HCT116 (cell line): ENCODE results near the gene SLC2A9. TPM values are rescaled to one million over a fixed set of nuclear protein-coding genes. Genes with fewer than 3 reads are reported as not detected.
"Not testable (repeated sequence)": the region's sequence is repeated elsewhere in the genome, so short reads cannot be mapped to it uniquely, and the experiment has no call there.

Source experiments
- ATAC-seq: fragments of 200-7000 bp; cut with Tn5 transposase; 2 replicates; pipeline ENCODE4 v1.9.1; 2020; ENCODE audit warnings: mild to moderate bottlenecking, moderate library complexity
- BruUV-seq: library from RNA; stranded (reverse); fragments of 400-500 nt; replicated peaks from 2 replicates; lab custom pipeline; 2021; lab: Mats Ljungman, UMichigan
- CTCF ChIA-PET: fragments of 300-600 bp; sonication (Branson Sonifier 250); formaldehyde crosslinking; loops from one replicate; lab custom pipeline; 2021; ENCODE audit warnings: antibody characterized with exemption; lab: Charles Lee
- POLR2A ChIA-PET: fragments of 300-600, 350-600 bp; sonication (Branson Sonifier 250); formaldehyde crosslinking; loops from one replicate; lab custom pipeline; 2021; ENCODE audit warnings: antibody characterized with exemption; lab: Charles Lee
- RAD21 ChIA-PET, 2 experiments: fragments of 300-600 bp; sonication (Branson Sonifier 250); formaldehyde crosslinking; loops; one replicate each; lab custom pipeline; 2023; ENCODE audit warnings: low total read pairs in 2 of 2; ENCODE audit not compliant: uncharacterized antibody in 2 of 2, unreplicated experiment in 2 of 2, low non-redundant PET in 1 of 2; lab: Charles Lee
- DNase-seq: peaks from one replicate; pipeline ENCODE4 v3.0.0-alpha.2; 2010; ENCODE audit warnings: low read depth, low spot score
- H2AFZ ChIP-seq: fragments of 200-600 bp; shearing (Covaris generic), sonication (generic); 2 replicates; pipeline ENCODE4 v1.6.1; 2017; ENCODE audit warnings: low read depth, mixed run types, mixed read lengths, antibody characterized with exemption, low read length; ENCODE audit not compliant: poor library complexity, severe bottlenecking
- H3K27ac ChIP-seq: 2 replicates; pipeline ENCODE4 v1.5.1; 2012; ENCODE audit warnings: low read depth, low read length
- H3K27me3 ChIP-seq: fragments of 200-600 bp; sonication (generic); 2 replicates; pipeline ENCODE4 v1.6.1; 2016; ENCODE audit warnings: mixed run types, low read length, mixed read lengths; ENCODE audit not compliant: insufficient read depth
- H3K36me3 ChIP-seq, 2 experiments: fragments of 200-500 bp in 1 of 2; fragments of 200-600 bp in 1 of 2; sonication (Bioruptor generic) in 1 of 2; sonication (generic) in 1 of 2; 2 replicates each; pipeline versions ENCODE4 v1.5.1 to v1.6.1; 2014 to 2016; ENCODE audit warnings: low read length in 2 of 2, inconsistent platforms in 1 of 2, mixed read lengths in 1 of 2, mixed run types in 1 of 2; ENCODE audit not compliant: insufficient read depth in 2 of 2, control insufficient read depth in 1 of 2
- H3K4me1 ChIP-seq, 2 experiments: fragments of 200-600 bp in 1 of 2; sonication (generic) in 1 of 2; 2 replicates each; pipeline versions ENCODE4 v1.5.1 to v1.6.1; 2012 to 2017; ENCODE audit warnings: low read length in 2 of 2, inconsistent platforms in 1 of 2, mild to moderate bottlenecking in 1 of 2, mixed read lengths in 1 of 2, mixed run types in 1 of 2, moderate library complexity in 1 of 2; ENCODE audit not compliant: insufficient read depth in 2 of 2, control insufficient read depth in 1 of 2
- H3K4me2 ChIP-seq: fragments of 200-600 bp; sonication (generic); 2 replicates; pipeline ENCODE4 v1.6.1; 2017; ENCODE audit warnings: mixed run types, low read length, mixed read lengths
- H3K4me3 ChIP-seq, 2 experiments: fragments of 200-600 bp in 1 of 2; sonication (generic) in 1 of 2; replicated peaks in 1 of 2; 2 replicates each; pipeline ENCODE4 v1.5.1; 2011 to 2016; ENCODE audit warnings: low read length in 2 of 2, control low read depth in 1 of 2, low read depth in 1 of 2, mild to moderate bottlenecking in 1 of 2, mixed read lengths in 1 of 2, mixed run types in 1 of 2
- H3K79me2 ChIP-seq: fragments of 200-600 bp; sonication (generic); 2 replicates; pipeline ENCODE4 v1.6.1; 2017; ENCODE audit warnings: mild to moderate bottlenecking, mixed run types, low read length, moderate library complexity, mixed read lengths; ENCODE audit not compliant: insufficient read depth
- H3K9ac ChIP-seq: fragments of 200-600 bp; sonication (generic); 2 replicates; pipeline ENCODE4 v1.6.1; 2016; ENCODE audit warnings: low read length, mixed read lengths
- H3K9me2 ChIP-seq: fragments of 200-600 bp; sonication (generic), shearing (Covaris generic); 2 replicates; pipeline ENCODE4 v1.6.1; 2017; ENCODE audit warnings: mixed run types, mild to moderate bottlenecking, moderate library complexity; ENCODE audit not compliant: insufficient read depth
- H3K9me3 ChIP-seq, 2 experiments: fragments of 200-500 bp in 1 of 2; fragments of 200-600 bp in 1 of 2; sonication (Bioruptor generic) in 1 of 2; sonication (generic) in 1 of 2; 2 replicates each; pipeline ENCODE4 v1.6.1; 2014 to 2017; ENCODE audit warnings: low read length in 2 of 2, mixed read lengths in 2 of 2, inconsistent platforms in 1 of 2, low read depth in 1 of 2, mild to moderate bottlenecking in 1 of 2, mixed run types in 1 of 2, moderate library complexity in 1 of 2; ENCODE audit not compliant: control insufficient read depth in 1 of 2, insufficient read depth in 1 of 2
- H4K20me1 ChIP-seq: fragments of 200-600 bp; sonication (generic), shearing (Covaris generic); 2 replicates; pipeline ENCODE4 v1.6.1; 2017; ENCODE audit warnings: mixed run types, mild to moderate bottlenecking, moderate library complexity; ENCODE audit not compliant: insufficient read depth
- CEBPB ChIP-seq: IDR thresholded peaks from 2 replicates; pipeline ENCODE4 v1.6.1; 2012; ENCODE audit warnings: low read depth
- EGR1 ChIP-seq: IDR thresholded peaks from 2 replicates; pipeline ENCODE4 v1.6.1; 2012; ENCODE audit warnings: low read depth
- EZH2 ChIP-seq: fragments of 200-600 bp; sonication (generic); IDR thresholded peaks from 2 replicates; pipeline ENCODE4 v1.6.1; 2017; ENCODE audit warnings: antibody characterized with exemption, mixed run types
- FOSL1 ChIP-seq: IDR thresholded peaks from 2 replicates; pipeline ENCODE4 v1.6.1; 2012; ENCODE audit warnings: low read depth
- POLR2A ChIP-seq: IDR thresholded peaks from 2 replicates; pipeline ENCODE4 v1.7.0; 2011; ENCODE audit warnings: borderline replicate concordance; ENCODE audit not compliant: insufficient read depth, insufficient read length; ENCODE audit errors: extremely low read depth
- POLR2AphosphoS5 ChIP-seq: IDR thresholded peaks from 2 replicates; pipeline ENCODE4 v1.6.1; 2011; ENCODE audit warnings: mild to moderate bottlenecking, low read depth, low read length, moderate library complexity
- YY1 ChIP-seq: IDR thresholded peaks from 2 replicates; pipeline ENCODE4 v1.6.1; 2011; ENCODE audit warnings: low read length, low read depth, moderate library complexity, mild to moderate bottlenecking; ENCODE audit not compliant: insufficient replicate concordance; ENCODE audit errors: extremely low read depth
- ZFX ChIP-seq: fragments of 450-650 bp; IDR thresholded peaks from 2 replicates; pipeline ENCODE4 v1.6.1; 2017
- intact Hi-C: fragments of 100-400 bp; cut with micrococcal nuclease; formaldehyde crosslinking; loops from 2 replicates; pipeline ENCODE4 v1.10.0; 2022
- total RNA-seq: library from RNA; stranded (reverse); gene quantifications from one replicate; pipeline ENCODE4 v1.2.1, GENCODE V29; 2021; ENCODE audit not compliant: unreplicated experiment
- TF ChIP-seq, protein P1 (sequence below): IDR thresholded peaks from 2 replicates; pipeline ENCODE4 v1.6.1; 2012
- TF ChIP-seq, protein P2 (sequence below): IDR thresholded peaks from 2 replicates; pipeline ENCODE4 v1.6.1; 2012

SLC2A9 gene
- total RNA-seq, 1 experiment from 2014 or later: 2.2 TPM

DNA sequence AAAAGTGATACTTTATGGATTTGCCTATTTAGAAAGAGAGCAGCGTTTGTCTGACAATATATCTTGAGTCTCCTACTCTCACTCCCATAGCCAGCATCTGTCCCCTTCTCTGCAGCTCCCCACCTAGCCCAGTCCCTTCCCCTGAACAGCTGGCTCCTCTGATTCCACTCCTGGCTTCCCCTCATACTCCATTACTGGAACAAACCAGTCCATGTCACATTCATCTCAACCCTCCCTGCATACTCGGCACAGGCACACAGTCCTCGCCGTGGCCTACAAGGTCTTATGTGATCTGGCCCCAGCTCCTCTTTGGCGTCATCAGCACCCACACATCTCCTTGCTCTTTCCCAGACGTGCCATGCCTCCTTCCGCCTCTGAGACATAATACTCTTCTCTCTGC is 36.7 kb downstream of the SLC2A9 start:
- POLR2A ChIA-PET: no interaction called here
- no peaks in the 10 kb centered on the region for H4K20me1 ChIP-seq
- H3K9ac ChIP-seq: no peak overlapping the region
- no peak for TF ChIP-seq CEBPB
- H3K4me3 ChIP-seq: no peak overlapping the region
- intact Hi-C loops: no loop called here
- BruUV-seq: no TSS peak
- H3K9me2 ChIP-seq: no peaks in the 10 kb centered on the region
- CTCF ChIA-PET: no interaction called here
- no peak overlapping the region for H3K4me2 ChIP-seq
- RAD21 ChIA-PET: no interaction called here
- H3K4me1 ChIP-seq: no peaks in the 10 kb centered on the region
- no peaks in the 10 kb centered on the region for H3K9me3 ChIP-seq
- no peak overlapping the region for H2AFZ ChIP-seq
- DNase-seq (no peak), ATAC-seq (no peak)
- H3K27me3 ChIP-seq: no peaks in the 10 kb centered on the region
- no peak overlapping the region for H3K27ac ChIP-seq
- no peaks in the 10 kb centered on the region for H3K79me2 ChIP-seq
- no peaks in the 10 kb centered on the region for H3K36me3 ChIP-seq

DNA sequence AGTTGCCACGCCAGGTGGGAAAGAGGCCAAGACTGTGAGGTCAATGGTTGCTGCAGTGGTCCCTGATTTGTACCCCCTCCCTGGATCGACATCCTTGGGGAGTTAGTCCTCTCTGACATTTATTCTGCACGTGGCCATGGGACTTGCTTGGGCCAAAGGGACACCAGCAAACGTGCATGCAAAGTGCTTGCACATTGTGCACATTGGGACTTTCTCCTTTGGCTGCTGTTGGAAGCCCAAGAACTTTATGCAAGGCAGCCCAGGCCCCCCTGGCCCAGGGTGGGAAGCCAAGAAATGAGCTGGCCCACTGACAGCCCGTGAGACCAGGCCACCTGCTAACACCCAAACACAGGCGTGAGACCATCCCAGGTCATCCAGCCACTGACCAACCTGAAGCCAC is 38.1 kb downstream of the SLC2A9 start:
- Histone ChIP-seq H3K36me3 (no peaks in the 10 kb centered on the region), H3K4me1 (no peaks in the 10 kb centered on the region), H4K20me1 (no peaks in the 10 kb centered on the region), H3K4me3 (no peak overlapping the region), H3K9me2 (no peaks in the 10 kb centered on the region), H3K9ac (no peak overlapping the region), H3K79me2 (no peaks in the 10 kb centered on the region), H3K9me3 (no peaks in the 10 kb centered on the region), H3K27me3 (no peaks in the 10 kb centered on the region), H3K27ac (no peak overlapping the region), H2AFZ (no peak overlapping the region), H3K4me2 (no peak overlapping the region)
- ATAC-seq: no peak
- intact Hi-C loops: no loop called here
- ChIA-PET CTCF (no interaction called here), RAD21 (no interaction called here), POLR2A (no interaction called here)
- no peak for DNase-seq
- no TSS peak for BruUV-seq
- TF ChIP-seq EGR1: no peak
- no peak for TF ChIP-seq POLR2A
- no peak for TF ChIP-seq EZH2
- no peak for TF ChIP-seq ZFX
- TF ChIP-seq, protein P1, sequence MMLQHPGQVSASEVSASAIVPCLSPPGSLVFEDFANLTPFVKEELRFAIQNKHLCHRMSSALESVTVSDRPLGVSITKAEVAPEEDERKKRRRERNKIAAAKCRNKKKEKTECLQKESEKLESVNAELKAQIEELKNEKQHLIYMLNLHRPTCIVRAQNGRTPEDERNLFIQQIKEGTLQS: no peak
- TF ChIP-seq YY1: no peak
- no peak for TF ChIP-seq FOSL1
- TF ChIP-seq, protein P2, sequence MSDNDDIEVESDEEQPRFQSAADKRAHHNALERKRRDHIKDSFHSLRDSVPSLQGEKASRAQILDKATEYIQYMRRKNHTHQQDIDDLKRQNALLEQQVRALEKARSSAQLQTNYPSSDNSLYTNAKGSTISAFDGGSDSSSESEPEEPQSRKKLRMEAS: no peak
- TF ChIP-seq POLR2AphosphoS5: no peak

DNA sequence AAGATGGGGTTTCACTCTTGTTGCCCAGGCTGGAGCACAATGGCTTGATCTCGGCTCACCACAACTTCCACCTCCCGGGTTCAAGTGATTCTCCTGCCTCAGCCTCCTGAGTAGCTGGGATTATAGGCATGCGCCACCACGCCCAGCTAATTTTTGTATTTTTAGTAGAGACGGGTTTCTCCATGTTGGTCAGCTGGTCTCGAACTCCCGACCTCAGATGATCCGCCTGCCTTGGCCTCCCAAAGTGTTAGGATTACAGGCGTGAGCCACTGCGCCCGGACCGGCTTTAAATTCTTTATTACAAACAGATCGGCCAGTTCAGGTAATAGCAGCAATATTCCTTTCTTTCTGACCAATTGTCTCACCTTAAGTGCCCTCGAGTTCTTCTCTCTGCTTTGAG is 39.4 kb downstream of the SLC2A9 start:
- CTCF ChIA-PET, H3K4me3 ChIP-seq, RAD21 ChIA-PET, H3K4me1 ChIP-seq, H3K27me3 ChIP-seq, H3K79me2 ChIP-seq, ATAC-seq, H3K27ac ChIP-seq, DNase-seq, H3K4me2 ChIP-seq, BruUV-seq, intact Hi-C loops, H3K9ac ChIP-seq, H3K36me3 ChIP-seq, H3K9me2 ChIP-seq, H3K9me3 ChIP-seq, POLR2A ChIA-PET, H4K20me1 ChIP-seq, H2AFZ ChIP-seq: not testable (repeated sequence)
